Stimulated activated CD8-positive, alpha-beta memory T cell treated with anti-CD3 and anti-CD28 coated beads, Interleukin-7, amount 100 ng/mL, for 4 hours (primary cell): Measurements from ENCODE around the gene RPGRIP1L.

Experiments used
- DNase-seq, 2 donors: peaks; one replicate each; pipeline ENCODE4 v3.0.0-alpha.2; 2020; ENCODE audit warnings: low read depth in 2 of 2

RPGRIP1L gene

GRCh38 chr16:53600616-53601015 lies 103.0 kb downstream of the RPGRIP1L start:
- no peak for DNase-seq

- DNase-seq = no peak
Measured at GRCh38 chr16:53600126-53600525, 103.5 kb downstream of the RPGRIP1L start.

- no peak for DNase-seq
Measured at GRCh38 chr16:53599548-53599947, 104.1 kb downstream of the RPGRIP1L start.

GRCh38 chr16:53598511-53599275 lies 105.0 kb downstream of the RPGRIP1L start:
- DNase-seq = no peak

GRCh38 chr16:53597776-53598175 lies 105.9 kb downstream of the RPGRIP1L start:
- no peak for DNase-seq

GRCh38 chr16:53588081-53588648 lies 115.5 kb downstream of the RPGRIP1L start:
- DNase-seq = no peak

GRCh38 chr16:53583401-53583800 lies 120.3 kb downstream of the RPGRIP1L start:
- DNase-seq = no peak

- no peak for DNase-seq
Measured at GRCh38 chr16:53581784-53582183, 121.9 kb downstream of the RPGRIP1L start.

- no peak for DNase-seq
Measured at GRCh38 chr16:53580038-53580802, 123.4 kb downstream of the RPGRIP1L start.

GRCh38 chr16:53576904-53577303 lies 126.8 kb downstream of the RPGRIP1L start:
- no peak for DNase-seq

- DNase-seq = no peak
Measured at GRCh38 chr16:53576210-53576609, 127.4 kb downstream of the RPGRIP1L start.

GRCh38 chr16:53571763-53572162 lies 131.9 kb downstream of the RPGRIP1L start:
- no peak for DNase-seq

- no peak for DNase-seq
Measured at GRCh38 chr16:53566552-53567245, 137.0 kb downstream of the RPGRIP1L start.

- no peak for DNase-seq
Measured at GRCh38 chr16:53565296-53565863, 138.3 kb downstream of the RPGRIP1L start.

GRCh38 chr16:53563426-53563825 lies 140.2 kb downstream of the RPGRIP1L start:
- no peak for DNase-seq

- no peak for DNase-seq
Measured at GRCh38 chr16:53561101-53561888, 142.4 kb downstream of the RPGRIP1L start.

GRCh38 chr16:53559270-53559951 lies 144.2 kb downstream of the RPGRIP1L start:
- no peak for DNase-seq

- no peak for DNase-seq
Measured at GRCh38 chr16:53558710-53559109, 144.9 kb downstream of the RPGRIP1L start.

- no peak for DNase-seq
Measured at GRCh38 chr16:53556521-53556920, 147.1 kb downstream of the RPGRIP1L start.

- DNase-seq = peak; percentile 10 to 26
Measured at GRCh38 chr16:53549970-53550690, 153.5 kb downstream of the RPGRIP1L start.
